Thoracic aorta (tissue), 2 donors: ENCODE measurements around the gene CPEB3. TPM values are rescaled to one million over a fixed set of nuclear protein-coding genes. Genes with fewer than 3 reads are reported as not detected.
A peak's percentile ranks its signal among the peaks of the same experiment; 100 is the strongest.
"Not testable (repeated sequence)": the region's sequence is repeated elsewhere in the genome, so short reads cannot be mapped to it uniquely, and the experiment has no call there.

Source experiments
- ATAC-seq: fragments of 150-250 bp; one replicate; pipeline ENCODE4 v1.8.0; 2017; ENCODE audit warnings: low read depth; ENCODE audit not compliant: insufficient number of reproducible peaks, low FRiP score
- DNase-seq: peaks from one replicate; pipeline ENCODE4 v3.0.0-alpha.2; 2020; ENCODE audit warnings: low spot score
- H3K27ac ChIP-seq, 2 donors: fragments of 200-600 bp; sonication (generic); 1 replicate in 1 of 2; 2 replicates in 1 of 2; pipeline ENCODE4 v1.5.1; 2016; ENCODE audit warnings: mild to moderate bottlenecking in 2 of 2, moderate library complexity in 2 of 2
- H3K27me3 ChIP-seq: fragments of 200-600 bp; sonication (generic); replicated peaks from 2 replicates; pipeline ENCODE4 v1.6.0; 2016; ENCODE audit warnings: mild to moderate bottlenecking; ENCODE audit not compliant: insufficient read depth
- H3K36me3 ChIP-seq: fragments of 200-600 bp; sonication (generic); one replicate; pipeline ENCODE4 v1.5.1; 2016
- H3K4me1 ChIP-seq, 2 donors: fragments of 200-600 bp; sonication (generic); 1 replicate in 1 of 2; 2 replicates in 1 of 2; pipeline versions ENCODE4 v1.5.1 to v1.6.0; 2016; ENCODE audit warnings: low read depth in 2 of 2, mild to moderate bottlenecking in 1 of 2; ENCODE audit not compliant: control insufficient read depth in 1 of 2
- H3K4me3 ChIP-seq: fragments of 200-600 bp; sonication (generic); 2 replicates; pipeline ENCODE4 v1.5.1; 2016; ENCODE audit warnings: mild to moderate bottlenecking
- H3K9me3 ChIP-seq: fragments of 200-600 bp; sonication (generic); 2 replicates; pipeline ENCODE4 v1.5.1; 2016
- CTCF ChIP-seq: fragments of 200-600 bp; sonication (generic); IDR thresholded peaks from one replicate; pipeline ENCODE4 v1.5.1; 2019; ENCODE audit warnings: antibody characterized with exemption
- total RNA-seq, 2 donors: library from RNA; depleted of rRNA; stranded (reverse); fragments of >200 nt; gene quantifications; one replicate each; pipeline versions ENCODE4 v1.1.0 to v1.2.3, GENCODE V29; 2016

Gene CPEB3
- total RNA-seq, 2 donors from 2014 or later, result 6.8 to 12.2 TPM

GRCh38 chr10:92124020-92124419 lies 166.9 kb downstream of the CPEB3 start:
- TF ChIP-seq CTCF, result no peak
- DNase-seq (no peak), ATAC-seq (no peak)
- Histone ChIP-seq H3K4me3 (peak overlapping the region; percentile 12), H3K4me1 (peaks cover 38 to 58% of the 10 kb centered on the region in 2 donors), H3K36me3 (no peaks in the 10 kb centered on the region), H3K9me3 (no peaks in the 10 kb centered on the region), H3K27ac (peak overlapping the region; percentile 71 to 72), H3K27me3 (no peaks in the 10 kb centered on the region)

GRCh38 chr10:92122941-92123450 lies 167.9 kb downstream of the CPEB3 start:
- TF ChIP-seq CTCF, result no peak
- Histone ChIP-seq H3K27ac (peak overlapping the region; percentile 71 to 72), H3K4me1 (peaks cover 38 to 58% of the 10 kb centered on the region in 2 donors), H3K9me3 (no peaks in the 10 kb centered on the region), H3K36me3 (no peaks in the 10 kb centered on the region), H3K4me3 (no peak overlapping the region), H3K27me3 (no peaks in the 10 kb centered on the region)
- DNase-seq (no peak), ATAC-seq (peak; percentile 79)

GRCh38 chr10:92121686-92122492 lies 169.0 kb downstream of the CPEB3 start:
- H3K27me3 ChIP-seq, result no peaks in the 10 kb centered on the region
- DNase-seq (no peak), ATAC-seq (no peak)
- TF ChIP-seq CTCF, result no peak
- H3K36me3 ChIP-seq, result no peaks in the 10 kb centered on the region
- no peaks in the 10 kb centered on the region for H3K9me3 ChIP-seq
- peaks cover 38 to 58% of the 10 kb centered on the region in 2 donors for H3K4me1 ChIP-seq
- H3K27ac ChIP-seq, result peak overlapping the region; percentile 71 to 72
- H3K4me3 ChIP-seq, result no peak overlapping the region

DNA sequence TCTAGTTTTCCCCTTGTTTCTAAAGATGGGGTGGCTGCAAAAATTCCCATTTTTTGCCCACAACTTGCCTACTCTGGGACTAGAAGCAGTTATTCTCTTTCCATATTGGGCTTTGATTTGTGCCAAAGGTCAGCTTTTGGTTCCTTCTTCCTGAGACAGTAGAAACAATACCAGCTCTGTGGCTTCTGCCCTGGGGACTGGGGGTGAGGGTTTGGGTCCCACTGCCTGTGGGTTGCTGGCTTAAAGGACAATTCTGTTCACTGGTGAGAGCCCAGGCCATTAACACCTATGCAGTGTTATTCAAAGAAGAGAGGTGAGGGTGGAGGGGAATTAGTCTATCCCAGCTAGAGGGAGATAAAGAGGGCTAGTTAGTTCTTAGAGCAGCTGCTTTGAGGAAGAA lies 171.5 kb downstream of the CPEB3 start:
- H3K36me3 ChIP-seq, result no peaks in the 10 kb centered on the region
- DNase-seq (no peak), ATAC-seq (no peak)
- H3K27me3 ChIP-seq, result no peaks in the 10 kb centered on the region
- H3K27ac ChIP-seq, result no peak overlapping the region
- no peak for TF ChIP-seq CTCF
- peaks cover 26 to 43% of the 10 kb centered on the region in 2 donors for H3K4me1 ChIP-seq
- no peaks in the 10 kb centered on the region for H3K9me3 ChIP-seq
- no peak overlapping the region for H3K4me3 ChIP-seq

- not testable (repeated sequence) for H3K9me3 ChIP-seq, H3K36me3 ChIP-seq, DNase-seq, H3K27me3 ChIP-seq, H3K27ac ChIP-seq, H3K4me3 ChIP-seq, ATAC-seq
- peaks cover 9 to 47% of the 10 kb centered on the region in 2 donors for H3K4me1 ChIP-seq
Observed at GRCh38 chr10:92114917-92115316, 176.0 kb downstream of the CPEB3 start.
